Peyer's patch (tissue), 4 donors: ENCODE data around the gene ARL8B.

ENCODE experiments used
- POLR2A ChIP-seq, 2 donors: fragments of 450-650 bp; IDR thresholded peaks; one replicate each; pipeline ENCODE4 v1.5.1; 2017; ENCODE audit warnings: antibody characterized with exemption in 2 of 2, mild to moderate bottlenecking in 2 of 2, moderate library complexity in 2 of 2
- TF ChIP-seq, protein P1 (sequence below), 6 experiments: fragments of 450-650 bp in 4 of 6; fragments of 200-600 bp in 2 of 6; sonication (generic) in 1 of 6; IDR thresholded peaks; one replicate each; pipeline ENCODE4 v1.5.1; 2017 to 2019; ENCODE audit warnings: antibody characterized with exemption in 6 of 6, mild to moderate bottlenecking in 3 of 6, moderate library complexity in 1 of 6

DNA sequence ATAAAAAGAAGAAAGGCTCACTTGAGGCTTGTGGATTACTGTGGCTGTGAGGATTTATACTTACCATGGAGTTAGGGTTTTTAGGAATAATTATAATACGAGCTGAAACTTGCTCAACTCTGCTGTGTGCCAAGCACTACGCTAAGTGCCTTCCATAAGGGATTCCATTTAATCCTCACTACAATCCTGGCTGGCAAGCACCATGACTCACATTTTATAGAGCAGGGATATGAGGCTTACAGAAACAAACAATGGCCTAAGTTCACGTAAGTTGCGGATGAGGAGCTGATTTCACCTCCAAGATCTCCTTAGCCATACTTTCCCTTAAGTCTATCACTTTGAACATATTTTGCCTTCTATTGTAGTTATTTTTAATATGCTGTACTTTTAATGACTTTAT, 43.9 kb upstream of the ARL8B start:
- TF ChIP-seq, protein P1, sequence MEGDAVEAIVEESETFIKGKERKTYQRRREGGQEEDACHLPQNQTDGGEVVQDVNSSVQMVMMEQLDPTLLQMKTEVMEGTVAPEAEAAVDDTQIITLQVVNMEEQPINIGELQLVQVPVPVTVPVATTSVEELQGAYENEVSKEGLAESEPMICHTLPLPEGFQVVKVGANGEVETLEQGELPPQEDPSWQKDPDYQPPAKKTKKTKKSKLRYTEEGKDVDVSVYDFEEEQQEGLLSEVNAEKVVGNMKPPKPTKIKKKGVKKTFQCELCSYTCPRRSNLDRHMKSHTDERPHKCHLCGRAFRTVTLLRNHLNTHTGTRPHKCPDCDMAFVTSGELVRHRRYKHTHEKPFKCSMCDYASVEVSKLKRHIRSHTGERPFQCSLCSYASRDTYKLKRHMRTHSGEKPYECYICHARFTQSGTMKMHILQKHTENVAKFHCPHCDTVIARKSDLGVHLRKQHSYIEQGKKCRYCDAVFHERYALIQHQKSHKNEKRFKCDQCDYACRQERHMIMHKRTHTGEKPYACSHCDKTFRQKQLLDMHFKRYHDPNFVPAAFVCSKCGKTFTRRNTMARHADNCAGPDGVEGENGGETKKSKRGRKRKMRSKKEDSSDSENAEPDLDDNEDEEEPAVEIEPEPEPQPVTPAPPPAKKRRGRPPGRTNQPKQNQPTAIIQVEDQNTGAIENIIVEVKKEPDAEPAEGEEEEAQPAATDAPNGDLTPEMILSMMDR (IDR thresholded peaks at IDR 0.05): no peak
- TF ChIP-seq POLR2A (IDR thresholded peaks at IDR 0.05): no peak
